K562 (cell line): Measurements from ENCODE around the gene GRXCR2. TPM values are rescaled to one million over a fixed set of nuclear protein-coding genes. Genes with fewer than 3 reads are reported as not detected.
A peak's percentile ranks its signal among the peaks of the same experiment; 100 is the strongest.

ENCODE experiments used
- COPS2 ChIP-seq: fragments of 450-650 bp; conservative IDR thresholded peaks from 2 replicates; pipeline ENCODE4 v1.6.1; 2016; ENCODE audit warnings: mild to moderate bottlenecking, moderate library complexity
- KLF1 ChIP-seq: fragments of 450-650 bp; IDR thresholded peaks from 2 replicates; pipeline ENCODE4 v1.6.1; 2016; ENCODE audit warnings: missing genetic modification characterization, missing compliant biosample characterization
- ZKSCAN3 ChIP-seq: fragments of 250-450 bp; sonication (Bioruptor Pico); IDR thresholded peaks from 2 replicates; pipeline ENCODE4 v1.4.0; 2020
- polyA plus RNA-seq, 8 experiments: library from polyadenylated mRNA; depleted of rRNA in 4 of 8; stranded (reverse) in 5 of 8; unstranded in 3 of 8; fragments of >200 nt; fragmentation: Nextera tagmentation in 2 of 8; fragmentation: Illumina TruSeq in 1 of 8; extraction: Ambion mirVana in 2 of 8; extraction: Trizol in 1 of 8; gene quantifications; 2 replicates each; pipeline versions ENCODE4 v1.2.1 to v1.2.3, GENCODE V29; 2011 to 2014; ENCODE audit warnings: inconsistent platforms in 1 of 8, missing spikeins in 1 of 8
- total RNA-seq, 7 experiments: library from RNA; depleted of rRNA in 6 of 7; stranded (reverse); fragments of >200 nt in 6 of 7; fragmentation: Illumina TruSeq in 2 of 7; extraction: Trizol in 2 of 7; gene quantifications; 2 replicates each; pipeline versions ENCODE4 v1.2.1 to v1.2.3, GENCODE V29; 2011 to 2021; ENCODE audit warnings: low replicate concordance in 1 of 7
- TF ChIP-seq, protein P1 (sequence below): fragments of 250-450 bp; sonication (Bioruptor Pico); IDR thresholded peaks from 2 replicates; pipeline ENCODE4 v1.4.0; 2020
- TF ChIP-seq, protein P2 (sequence below): sonication (generic); formaldehyde crosslinking; IDR thresholded peaks from 2 replicates; pipeline ENCODE4 v1.8.1; 2023; ENCODE audit warnings: missing genetic modification reagents, mild to moderate bottlenecking, borderline replicate concordance
- TF ChIP-seq, protein P3 (sequence below): fragments of 450-650 bp; IDR thresholded peaks from 2 replicates; pipeline ENCODE4 v1.6.1; 2017; ENCODE audit warnings: antibody characterized with exemption, mild to moderate bottlenecking

GRXCR2 gene
- total and polyA plus RNA-seq, 9 of the 15 experiments (the other 6 are each of a cell fraction or from before 2014, with no cell fraction given) = not detected

DNA sequence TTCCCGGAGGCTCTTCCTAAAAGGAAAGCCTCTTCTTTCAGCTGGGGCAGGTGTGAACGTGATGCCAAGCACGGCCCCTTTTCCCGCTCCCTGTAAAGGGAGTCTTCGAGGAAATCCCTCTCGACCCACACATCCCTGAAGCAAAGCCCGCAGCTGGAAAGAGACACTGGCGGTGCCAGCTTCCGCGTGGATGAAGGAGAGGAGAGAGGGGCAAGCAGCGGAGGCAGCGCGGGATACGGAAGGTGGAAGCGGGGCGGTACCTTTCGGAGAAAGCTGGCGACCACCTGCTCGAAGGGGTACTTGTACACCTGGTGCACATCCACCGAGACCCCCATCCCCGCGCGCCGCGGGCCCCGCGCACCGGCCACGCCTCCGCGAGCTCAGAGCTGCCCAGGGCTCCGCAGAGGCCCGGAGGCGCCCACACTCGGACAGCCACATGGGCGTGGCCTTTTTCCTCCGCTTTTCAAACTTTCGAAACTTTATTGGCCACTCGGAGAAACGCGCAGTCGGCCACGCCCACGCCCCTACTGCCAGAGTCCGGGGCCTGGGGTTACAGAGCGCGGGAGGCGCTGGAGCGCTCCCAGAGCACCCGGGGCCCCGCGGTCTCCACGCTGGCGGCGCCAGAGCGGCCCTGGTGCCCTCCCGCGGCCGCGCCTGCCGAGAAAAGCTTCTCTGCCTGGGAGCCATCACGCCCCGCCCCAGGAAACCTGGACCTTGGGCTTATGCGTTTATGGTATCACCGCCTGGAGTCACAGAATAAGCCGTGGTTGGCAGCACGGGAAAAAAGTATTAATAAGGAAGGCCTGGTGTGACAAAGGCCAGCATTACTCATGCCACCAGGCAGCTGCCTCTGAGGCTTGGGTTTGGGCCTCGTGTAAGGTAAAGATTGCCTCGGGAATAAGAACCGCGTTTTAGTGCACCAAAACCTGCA is 37.6 kb downstream of the GRXCR2 start, which contains the start of gene PRELID2 (continued):
- TF ChIP-seq, protein P1, sequence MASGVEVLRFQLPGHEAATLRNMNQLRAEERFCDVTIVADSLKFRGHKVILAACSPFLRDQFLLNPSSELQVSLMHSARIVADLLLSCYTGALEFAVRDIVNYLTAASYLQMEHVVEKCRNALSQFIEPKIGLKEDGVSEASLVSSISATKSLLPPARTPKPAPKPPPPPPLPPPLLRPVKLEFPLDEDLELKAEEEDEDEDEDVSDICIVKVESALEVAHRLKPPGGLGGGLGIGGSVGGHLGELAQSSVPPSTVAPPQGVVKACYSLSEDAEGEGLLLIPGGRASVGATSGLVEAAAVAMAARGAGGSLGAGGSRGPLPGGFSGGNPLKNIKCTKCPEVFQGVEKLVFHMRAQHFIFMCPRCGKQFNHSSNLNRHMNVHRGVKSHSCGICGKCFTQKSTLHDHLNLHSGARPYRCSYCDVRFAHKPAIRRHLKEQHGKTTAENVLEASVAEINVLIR (CRISPR knock-in tag) = no peak
- TF ChIP-seq COPS2 (no peak), KLF1 (tag) (peak; percentile 78), ZKSCAN3 (CRISPR knock-in tag) (no peak)
- TF ChIP-seq, protein P2, sequence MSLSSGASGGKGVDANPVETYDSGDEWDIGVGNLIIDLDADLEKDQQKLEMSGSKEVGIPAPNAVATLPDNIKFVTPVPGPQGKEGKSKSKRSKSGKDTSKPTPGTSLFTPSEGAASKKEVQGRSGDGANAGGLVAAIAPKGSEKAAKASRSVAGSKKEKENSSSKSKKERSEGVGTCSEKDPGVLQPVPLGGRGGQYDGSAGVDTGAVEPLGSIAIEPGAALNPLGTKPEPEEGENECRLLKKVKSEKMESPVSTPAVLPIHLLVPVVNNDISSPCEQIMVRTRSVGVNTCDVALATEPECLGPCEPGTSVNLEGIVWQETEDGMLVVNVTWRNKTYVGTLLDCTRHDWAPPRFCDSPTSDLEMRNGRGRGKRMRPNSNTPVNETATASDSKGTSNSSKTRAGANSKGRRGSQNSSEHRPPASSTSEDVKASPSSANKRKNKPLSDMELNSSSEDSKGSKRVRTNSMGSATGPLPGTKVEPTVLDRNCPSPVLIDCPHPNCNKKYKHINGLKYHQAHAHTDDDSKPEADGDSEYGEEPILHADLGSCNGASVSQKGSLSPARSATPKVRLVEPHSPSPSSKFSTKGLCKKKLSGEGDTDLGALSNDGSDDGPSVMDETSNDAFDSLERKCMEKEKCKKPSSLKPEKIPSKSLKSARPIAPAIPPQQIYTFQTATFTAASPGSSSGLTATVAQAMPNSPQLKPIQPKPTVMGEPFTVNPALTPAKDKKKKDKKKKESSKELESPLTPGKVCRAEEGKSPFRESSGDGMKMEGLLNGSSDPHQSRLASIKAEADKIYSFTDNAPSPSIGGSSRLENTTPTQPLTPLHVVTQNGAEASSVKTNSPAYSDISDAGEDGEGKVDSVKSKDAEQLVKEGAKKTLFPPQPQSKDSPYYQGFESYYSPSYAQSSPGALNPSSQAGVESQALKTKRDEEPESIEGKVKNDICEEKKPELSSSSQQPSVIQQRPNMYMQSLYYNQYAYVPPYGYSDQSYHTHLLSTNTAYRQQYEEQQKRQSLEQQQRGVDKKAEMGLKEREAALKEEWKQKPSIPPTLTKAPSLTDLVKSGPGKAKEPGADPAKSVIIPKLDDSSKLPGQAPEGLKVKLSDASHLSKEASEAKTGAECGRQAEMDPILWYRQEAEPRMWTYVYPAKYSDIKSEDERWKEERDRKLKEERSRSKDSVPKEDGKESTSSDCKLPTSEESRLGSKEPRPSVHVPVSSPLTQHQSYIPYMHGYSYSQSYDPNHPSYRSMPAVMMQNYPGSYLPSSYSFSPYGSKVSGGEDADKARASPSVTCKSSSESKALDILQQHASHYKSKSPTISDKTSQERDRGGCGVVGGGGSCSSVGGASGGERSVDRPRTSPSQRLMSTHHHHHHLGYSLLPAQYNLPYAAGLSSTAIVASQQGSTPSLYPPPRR (CRISPR knock-in tag) = peak; percentile 60; the same call in 1 of the 2 replicates
- TF ChIP-seq, protein P3, sequence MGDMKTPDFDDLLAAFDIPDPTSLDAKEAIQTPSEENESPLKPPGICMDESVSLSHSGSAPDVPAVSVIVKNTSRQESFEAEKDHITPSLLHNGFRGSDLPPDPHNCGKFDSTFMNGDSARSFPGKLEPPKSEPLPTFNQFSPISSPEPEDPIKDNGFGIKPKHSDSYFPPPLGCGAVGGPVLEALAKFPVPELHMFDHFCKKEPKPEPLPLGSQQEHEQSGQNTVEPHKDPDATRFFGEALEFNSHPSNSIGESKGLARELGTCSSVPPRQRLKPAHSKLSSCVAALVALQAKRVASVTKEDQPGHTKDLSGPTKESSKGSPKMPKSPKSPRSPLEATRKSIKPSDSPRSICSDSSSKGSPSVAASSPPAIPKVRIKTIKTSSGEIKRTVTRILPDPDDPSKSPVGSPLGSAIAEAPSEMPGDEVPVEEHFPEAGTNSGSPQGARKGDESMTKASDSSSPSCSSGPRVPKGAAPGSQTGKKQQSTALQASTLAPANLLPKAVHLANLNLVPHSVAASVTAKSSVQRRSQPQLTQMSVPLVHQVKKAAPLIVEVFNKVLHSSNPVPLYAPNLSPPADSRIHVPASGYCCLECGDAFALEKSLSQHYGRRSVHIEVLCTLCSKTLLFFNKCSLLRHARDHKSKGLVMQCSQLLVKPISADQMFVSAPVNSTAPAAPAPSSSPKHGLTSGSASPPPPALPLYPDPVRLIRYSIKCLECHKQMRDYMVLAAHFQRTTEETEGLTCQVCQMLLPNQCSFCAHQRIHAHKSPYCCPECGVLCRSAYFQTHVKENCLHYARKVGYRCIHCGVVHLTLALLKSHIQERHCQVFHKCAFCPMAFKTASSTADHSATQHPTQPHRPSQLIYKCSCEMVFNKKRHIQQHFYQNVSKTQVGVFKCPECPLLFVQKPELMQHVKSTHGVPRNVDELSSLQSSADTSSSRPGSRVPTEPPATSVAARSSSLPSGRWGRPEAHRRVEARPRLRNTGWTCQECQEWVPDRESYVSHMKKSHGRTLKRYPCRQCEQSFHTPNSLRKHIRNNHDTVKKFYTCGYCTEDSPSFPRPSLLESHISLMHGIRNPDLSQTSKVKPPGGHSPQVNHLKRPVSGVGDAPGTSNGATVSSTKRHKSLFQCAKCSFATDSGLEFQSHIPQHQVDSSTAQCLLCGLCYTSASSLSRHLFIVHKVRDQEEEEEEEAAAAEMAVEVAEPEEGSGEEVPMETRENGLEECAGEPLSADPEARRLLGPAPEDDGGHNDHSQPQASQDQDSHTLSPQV = peak; percentile 93
